Measurements from ENCODE around the gene QSOX1. TPM values are rescaled to one million over a fixed set of nuclear protein-coding genes. Genes with fewer than 3 reads are reported as not detected.

Gene QSOX1
- total and polyA plus RNA-seq, 9 of the 15 experiments (the other 6 are each of a cell fraction or from before 2014, with no cell fraction given): 4.0 to 53.1 (median 15.0) TPM

DNA sequence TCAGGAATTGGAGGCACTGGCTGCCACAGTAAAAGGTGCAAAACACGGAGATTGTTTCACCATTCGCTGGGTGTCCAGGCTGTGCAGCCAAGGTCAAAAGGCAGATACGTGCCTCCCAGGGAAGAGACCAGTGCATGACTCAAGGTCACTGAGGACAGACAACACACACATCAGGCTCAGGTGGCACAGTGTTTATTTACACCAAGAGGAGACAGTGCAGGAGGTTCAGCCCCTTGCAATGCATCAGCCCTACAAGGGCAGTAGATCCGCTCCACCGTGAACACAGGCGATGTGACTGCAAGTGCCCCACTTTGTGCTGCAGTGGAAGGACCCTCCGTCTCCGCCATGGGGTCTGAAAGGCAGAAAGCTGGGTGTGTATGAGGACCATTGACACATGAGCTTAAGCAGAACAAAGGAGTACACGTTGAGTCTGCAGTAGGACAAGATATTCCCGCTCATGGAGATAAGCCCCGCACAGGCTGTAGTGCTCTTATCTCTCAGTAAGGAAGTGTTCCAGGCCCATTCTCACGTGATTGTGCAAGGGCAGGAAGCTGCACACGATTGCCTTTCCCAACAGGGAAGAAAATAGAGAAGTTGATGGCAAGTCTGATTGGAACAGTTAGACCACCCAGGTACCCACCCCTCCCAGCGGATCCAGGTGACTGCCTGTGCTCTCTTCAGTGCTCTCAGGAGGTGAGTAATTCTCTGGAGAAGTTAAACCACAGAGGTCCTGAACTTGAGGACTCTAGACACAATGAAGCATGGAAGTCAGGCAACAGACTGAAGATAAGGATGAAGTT lies 37.5 kb upstream of the QSOX1 start (continued):
- TF ChIP-seq PTBP1 (IDR thresholded peaks at IDR 0.05; ENCODE audit: low read depth, low read length): no peak
- no peak for TF ChIP-seq ZNF507 (tag; conservative IDR thresholded peaks at IDR 0.05)
- TF ChIP-seq POLR2A (conservative IDR thresholded peaks at IDR 0.05): no peak
- TF ChIP-seq ARNT (IDR thresholded peaks at IDR 0.05): peak in 1 of 2 experiments; percentile 44; a peak in 1 of 4 replicates
- TF ChIP-seq BRD4 (IDR thresholded peaks at IDR 0.05): no peak
- no peak for TF ChIP-seq SRSF7 (optimal IDR thresholded peaks at IDR 0.05; ENCODE audit: low read depth, low read length)
- TF ChIP-seq SIX5 (IDR thresholded peaks at IDR 0.05; ENCODE audit: borderline replicate concordance in 1 of 2, insufficient read depth in 1 of 2, low read depth in 1 of 2, low read length in 2 of 2): no peak
- no peak for TF ChIP-seq KAT8 (IDR thresholded peaks at IDR 0.05; ENCODE audit: low read depth)
- TF ChIP-seq NBN (IDR thresholded peaks at IDR 0.05; ENCODE audit: low read depth): peak; percentile 62; the same call in 1 of the 2 replicates
- TF ChIP-seq BRD9 (IDR thresholded peaks at IDR 0.05; ENCODE audit: low read depth, partially characterized antibody): no peak
- no peak for TF ChIP-seq ZNF146 (CRISPR knock-in tag; IDR thresholded peaks at IDR 0.05; ENCODE audit: unreplicated experiment)
- TF ChIP-seq, protein P1, sequence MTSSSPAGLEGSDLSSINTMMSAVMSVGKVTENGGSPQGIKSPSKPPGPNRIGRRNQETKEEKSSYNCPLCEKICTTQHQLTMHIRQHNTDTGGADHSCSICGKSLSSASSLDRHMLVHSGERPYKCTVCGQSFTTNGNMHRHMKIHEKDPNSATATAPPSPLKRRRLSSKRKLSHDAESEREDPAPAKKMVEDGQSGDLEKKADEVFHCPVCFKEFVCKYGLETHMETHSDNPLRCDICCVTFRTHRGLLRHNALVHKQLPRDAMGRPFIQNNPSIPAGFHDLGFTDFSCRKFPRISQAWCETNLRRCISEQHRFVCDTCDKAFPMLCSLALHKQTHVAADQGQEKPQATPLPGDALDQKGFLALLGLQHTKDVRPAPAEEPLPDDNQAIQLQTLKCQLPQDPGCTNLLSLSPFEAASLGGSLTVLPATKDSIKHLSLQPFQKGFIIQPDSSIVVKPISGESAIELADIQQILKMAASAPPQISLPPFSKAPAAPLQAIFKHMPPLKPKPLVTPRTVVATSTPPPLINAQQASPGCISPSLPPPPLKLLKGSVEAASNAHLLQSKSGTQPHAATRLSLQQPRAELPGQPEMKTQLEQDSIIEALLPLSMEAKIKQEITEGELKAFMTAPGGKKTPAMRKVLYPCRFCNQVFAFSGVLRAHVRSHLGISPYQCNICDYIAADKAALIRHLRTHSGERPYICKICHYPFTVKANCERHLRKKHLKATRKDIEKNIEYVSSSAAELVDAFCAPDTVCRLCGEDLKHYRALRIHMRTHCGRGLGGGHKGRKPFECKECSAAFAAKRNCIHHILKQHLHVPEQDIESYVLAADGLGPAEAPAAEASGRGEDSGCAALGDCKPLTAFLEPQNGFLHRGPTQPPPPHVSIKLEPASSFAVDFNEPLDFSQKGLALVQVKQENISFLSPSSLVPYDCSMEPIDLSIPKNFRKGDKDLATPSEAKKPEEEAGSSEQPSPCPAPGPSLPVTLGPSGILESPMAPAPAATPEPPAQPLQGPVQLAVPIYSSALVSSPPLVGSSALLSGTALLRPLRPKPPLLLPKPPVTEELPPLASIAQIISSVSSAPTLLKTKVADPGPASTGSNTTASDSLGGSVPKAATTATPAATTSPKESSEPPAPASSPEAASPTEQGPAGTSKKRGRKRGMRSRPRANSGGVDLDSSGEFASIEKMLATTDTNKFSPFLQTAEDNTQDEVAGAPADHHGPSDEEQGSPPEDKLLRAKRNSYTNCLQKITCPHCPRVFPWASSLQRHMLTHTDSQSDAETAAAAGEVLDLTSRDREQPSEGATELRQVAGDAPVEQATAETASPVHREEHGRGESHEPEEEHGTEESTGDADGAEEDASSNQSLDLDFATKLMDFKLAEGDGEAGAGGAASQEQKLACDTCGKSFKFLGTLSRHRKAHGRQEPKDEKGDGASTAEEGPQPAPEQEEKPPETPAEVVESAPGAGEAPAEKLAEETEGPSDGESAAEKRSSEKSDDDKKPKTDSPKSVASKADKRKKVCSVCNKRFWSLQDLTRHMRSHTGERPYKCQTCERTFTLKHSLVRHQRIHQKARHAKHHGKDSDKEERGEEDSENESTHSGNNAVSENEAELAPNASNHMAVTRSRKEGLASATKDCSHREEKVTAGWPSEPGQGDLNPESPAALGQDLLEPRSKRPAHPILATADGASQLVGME (CRISPR knock-in tag; IDR thresholded peaks at IDR 0.05): 0 out of 2 replicates have a peak, but pooled peaks have one; percentile 12
- TF ChIP-seq, protein P2, sequence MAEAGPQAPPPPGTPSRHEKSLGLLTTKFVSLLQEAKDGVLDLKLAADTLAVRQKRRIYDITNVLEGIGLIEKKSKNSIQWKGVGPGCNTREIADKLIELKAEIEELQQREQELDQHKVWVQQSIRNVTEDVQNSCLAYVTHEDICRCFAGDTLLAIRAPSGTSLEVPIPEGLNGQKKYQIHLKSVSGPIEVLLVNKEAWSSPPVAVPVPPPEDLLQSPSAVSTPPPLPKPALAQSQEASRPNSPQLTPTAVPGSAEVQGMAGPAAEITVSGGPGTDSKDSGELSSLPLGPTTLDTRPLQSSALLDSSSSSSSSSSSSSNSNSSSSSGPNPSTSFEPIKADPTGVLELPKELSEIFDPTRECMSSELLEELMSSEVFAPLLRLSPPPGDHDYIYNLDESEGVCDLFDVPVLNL (CRISPR knock-in tag; IDR thresholded peaks at IDR 0.05; ENCODE audit: low read depth): no peak
- no peak for TF ChIP-seq TAF15 (IDR thresholded peaks at IDR 0.05; ENCODE audit: low read depth, low read length)
- peak; percentile 49; the same call in 1 of the 2 replicates for TF ChIP-seq ZBTB7A (IDR thresholded peaks at IDR 0.05; ENCODE audit: borderline replicate concordance, control insufficient read depth, low read depth, low read length)
- TF ChIP-seq, protein P3, sequence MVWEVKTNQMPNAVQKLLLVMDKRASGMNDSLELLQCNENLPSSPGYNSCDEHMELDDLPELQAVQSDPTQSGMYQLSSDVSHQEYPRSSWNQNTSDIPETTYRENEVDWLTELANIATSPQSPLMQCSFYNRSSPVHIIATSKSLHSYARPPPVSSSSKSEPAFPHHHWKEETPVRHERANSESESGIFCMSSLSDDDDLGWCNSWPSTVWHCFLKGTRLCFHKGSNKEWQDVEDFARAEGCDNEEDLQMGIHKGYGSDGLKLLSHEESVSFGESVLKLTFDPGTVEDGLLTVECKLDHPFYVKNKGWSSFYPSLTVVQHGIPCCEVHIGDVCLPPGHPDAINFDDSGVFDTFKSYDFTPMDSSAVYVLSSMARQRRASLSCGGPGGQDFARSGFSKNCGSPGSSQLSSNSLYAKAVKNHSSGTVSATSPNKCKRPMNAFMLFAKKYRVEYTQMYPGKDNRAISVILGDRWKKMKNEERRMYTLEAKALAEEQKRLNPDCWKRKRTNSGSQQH (CRISPR knock-in tag; IDR thresholded peaks at IDR 0.05): no peak
- 0 out of 2 replicates have a peak, but pooled peaks have one; percentile 40 for TF ChIP-seq ZNF324 (CRISPR knock-in tag; IDR thresholded peaks at IDR 0.05)
- peak; percentile 69 for TF ChIP-seq TAL1 (IDR thresholded peaks at IDR 0.05)
- TF ChIP-seq NFE2 (IDR thresholded peaks at IDR 0.05; ENCODE audit: low read depth): no peak
- TF ChIP-seq CEBPG (CRISPR knock-in tag; IDR thresholded peaks at IDR 0.05): peak; percentile 76
- TF ChIP-seq CEBPG (tag; conservative IDR thresholded peaks at IDR 0.05 in 1 of 2, IDR thresholded peaks at IDR 0.05 in 1 of 2): peak; percentile 52 to 78
- TF ChIP-seq RHOXF2B (CRISPR knock-in tag; conservative IDR thresholded peaks at IDR 0.05): no peak

Measured in K562 (cell line).